A204.1 (cell line): ENCODE measurements around the gene OR51G2.
"Not testable (repeated sequence)": the region's sequence is repeated elsewhere in the genome, so short reads cannot be mapped to it uniquely, and the experiment has no call there.

Experiments used
- FAIRE-seq: peaks from 2 replicates; lab custom pipeline; 2012; peaks lifted over from hg19 to GRCh38; lab: Jason Lieb, UNC

The OR51G2 gene, protein sequence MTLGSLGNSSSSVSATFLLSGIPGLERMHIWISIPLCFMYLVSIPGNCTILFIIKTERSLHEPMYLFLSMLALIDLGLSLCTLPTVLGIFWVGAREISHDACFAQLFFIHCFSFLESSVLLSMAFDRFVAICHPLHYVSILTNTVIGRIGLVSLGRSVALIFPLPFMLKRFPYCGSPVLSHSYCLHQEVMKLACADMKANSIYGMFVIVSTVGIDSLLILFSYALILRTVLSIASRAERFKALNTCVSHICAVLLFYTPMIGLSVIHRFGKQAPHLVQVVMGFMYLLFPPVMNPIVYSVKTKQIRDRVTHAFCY

DNA sequence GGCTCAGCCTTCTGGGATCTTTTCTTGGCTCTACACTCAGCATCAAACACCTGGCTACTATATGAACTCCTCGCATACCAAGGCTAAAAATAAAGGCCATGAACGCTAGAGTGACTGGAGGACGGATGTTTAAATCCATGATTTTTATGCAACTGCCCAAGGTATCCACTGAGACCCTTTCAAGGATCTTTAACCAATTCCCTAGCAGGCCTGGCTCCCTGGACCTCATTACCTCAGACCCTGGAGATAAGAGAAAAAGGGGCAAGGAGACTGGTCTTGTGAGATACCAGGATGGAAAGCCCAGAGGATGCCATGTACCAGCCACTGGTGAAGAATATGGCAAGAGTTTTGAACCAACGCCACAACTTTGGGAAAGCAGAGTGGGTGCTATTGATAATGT is at the start of gene OR51G2:
Gene OR51G2 (minus strand): TSS at position 101 of the 400 bp plus-strand sequence. CDS start 3,687 bp downstream, outside the sequence.
- no peak for FAIRE-seq

DNA sequence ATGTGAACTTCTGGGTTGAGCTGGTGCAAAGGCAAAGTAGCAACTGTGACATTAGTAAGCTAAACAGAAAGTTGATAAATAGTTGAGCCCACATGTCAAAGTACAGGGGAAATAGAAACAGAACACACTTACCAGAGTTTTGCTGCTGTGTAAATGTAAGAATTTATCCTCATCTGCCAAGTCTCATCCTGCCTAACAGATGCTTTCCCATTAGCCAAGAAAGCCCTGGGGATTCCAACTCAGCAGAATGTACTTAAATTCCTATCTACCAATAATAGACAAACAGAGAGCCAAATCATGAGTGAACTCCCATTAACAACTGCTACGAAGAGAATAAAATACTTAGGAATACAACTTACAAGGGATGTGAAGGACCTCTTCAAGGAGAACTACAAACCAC is 43.7 kb upstream of the OR51G2 start:
- no peak for FAIRE-seq

DNA sequence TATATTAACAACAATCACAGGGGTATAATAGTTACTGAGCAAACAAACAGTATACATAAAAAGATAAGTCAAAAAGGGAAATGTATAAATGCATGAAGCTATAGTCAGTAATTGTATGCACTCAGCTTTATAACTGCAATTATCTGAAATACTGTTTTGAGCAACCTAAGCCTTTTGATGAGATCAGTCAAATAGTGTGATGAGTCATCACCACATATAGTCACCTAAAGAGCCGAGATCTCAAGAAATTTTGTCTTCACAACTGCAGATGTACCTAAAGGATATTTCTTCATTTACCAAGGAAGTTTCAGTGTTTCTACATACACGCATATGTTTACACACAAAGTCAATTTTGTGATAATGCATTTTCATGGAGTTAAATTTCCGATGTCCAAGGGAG is 41.7 kb upstream of the OR51G2 start:
- no peak for FAIRE-seq

DNA sequence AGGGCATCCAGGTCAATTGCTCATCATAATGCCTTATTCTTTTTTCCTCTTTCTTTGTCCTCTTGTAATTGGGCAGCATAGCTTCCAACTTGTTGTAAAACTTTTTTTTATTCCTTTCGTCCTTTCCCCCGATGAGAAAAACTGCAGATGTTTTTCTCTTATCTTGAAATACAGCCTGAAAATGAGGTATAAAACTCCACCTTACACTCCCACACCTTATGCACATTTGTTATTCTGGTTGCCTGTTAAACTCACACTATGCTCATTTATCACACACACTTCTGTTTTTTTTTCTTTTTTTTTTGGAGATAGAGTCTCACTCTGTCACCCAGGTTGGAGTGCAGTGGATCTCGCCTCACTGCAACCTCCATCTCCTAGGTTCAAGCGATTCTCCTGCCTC is 38.2 kb upstream of the OR51G2 start:
- FAIRE-seq, result no peak

DNA sequence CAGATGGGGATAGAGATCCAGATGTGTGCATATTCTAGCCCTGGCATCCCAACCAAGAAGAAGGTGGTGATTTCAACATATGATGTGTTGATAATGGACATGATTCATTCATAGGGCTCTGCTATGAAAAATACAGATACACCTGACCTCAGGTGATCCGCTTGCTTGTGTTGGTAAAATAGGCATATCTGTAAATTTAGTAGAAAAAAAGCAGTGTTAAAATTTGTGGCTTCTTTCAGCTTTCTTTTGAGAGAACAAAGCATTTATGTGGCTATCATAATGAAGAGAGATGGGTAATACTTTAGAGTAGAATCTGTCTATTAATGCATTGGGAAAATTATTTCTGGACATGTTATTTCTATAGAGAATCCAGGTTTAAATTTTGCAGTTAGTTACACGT is 36.5 kb upstream of the OR51G2 start, which contains the start of gene OR51A2:
Gene OR51A2 (minus strand): TSS at position 101 of the 400 bp plus-strand sequence. CDS start 0 bp downstream, at position 101.
- not testable (repeated sequence) for FAIRE-seq

DNA sequence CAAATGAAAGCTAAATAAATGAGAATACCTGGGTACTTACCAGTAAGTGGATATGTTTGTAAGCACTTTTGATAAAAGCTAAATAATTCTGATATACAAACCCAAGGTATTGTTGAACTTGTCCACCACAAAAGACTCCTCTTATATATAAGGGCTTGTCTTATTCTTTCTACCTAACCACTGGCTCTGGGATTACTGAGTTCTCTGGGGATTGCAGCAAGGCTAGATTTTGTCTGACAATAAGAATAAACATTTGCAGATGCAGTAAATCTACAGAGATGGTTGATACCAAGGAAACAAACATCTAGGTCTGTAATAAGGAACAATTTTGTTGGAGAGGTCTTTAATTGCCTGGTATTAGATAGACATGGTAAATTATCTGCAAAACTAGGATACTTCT is 28.4 kb upstream of the OR51G2 start, which contains the start of gene OR51A4:
Gene OR51A4 (minus strand): TSS at position 101 of the 400 bp plus-strand sequence. CDS start 505 bp downstream, outside the sequence.
- FAIRE-seq, result no peak

DNA sequence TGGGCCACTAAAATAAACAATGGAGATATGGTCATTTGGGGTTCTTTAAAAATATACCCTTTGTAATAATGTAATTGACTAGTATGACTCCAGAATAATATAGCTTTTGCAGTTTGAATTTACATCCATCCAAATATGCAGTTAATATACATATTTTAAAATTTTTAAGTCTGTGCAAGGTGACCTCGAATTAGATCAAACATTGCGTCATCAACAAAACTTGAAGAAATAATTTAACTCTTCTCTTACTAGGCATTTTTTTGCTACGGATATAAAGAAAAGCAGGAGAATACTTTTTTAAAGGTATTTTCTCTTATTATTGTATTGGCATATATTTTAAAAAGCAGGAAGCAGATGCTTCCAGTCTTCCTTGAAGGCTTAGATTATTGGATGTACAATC is 17.6 kb upstream of the OR51G2 start:
- FAIRE-seq, result no peak

DNA sequence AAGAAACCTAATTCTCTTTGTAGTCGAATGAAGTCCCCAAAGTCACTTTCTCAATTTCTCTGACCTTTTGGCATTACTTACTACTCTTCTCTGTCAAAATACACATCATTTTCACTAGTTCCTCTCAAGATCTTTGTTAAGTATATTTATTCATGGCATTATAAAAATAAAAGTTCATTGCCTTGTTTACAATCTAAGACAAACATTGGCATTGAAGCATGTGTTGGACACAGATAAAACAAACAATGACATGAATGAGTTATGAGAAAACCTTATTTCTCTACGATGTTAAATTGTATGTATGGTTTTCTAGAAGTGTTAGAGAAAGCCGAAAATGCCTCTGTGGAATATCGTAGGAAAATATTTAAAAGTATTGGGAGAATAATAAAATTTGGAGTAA is 13.6 kb upstream of the OR51G2 start:
- FAIRE-seq, result no peak

DNA sequence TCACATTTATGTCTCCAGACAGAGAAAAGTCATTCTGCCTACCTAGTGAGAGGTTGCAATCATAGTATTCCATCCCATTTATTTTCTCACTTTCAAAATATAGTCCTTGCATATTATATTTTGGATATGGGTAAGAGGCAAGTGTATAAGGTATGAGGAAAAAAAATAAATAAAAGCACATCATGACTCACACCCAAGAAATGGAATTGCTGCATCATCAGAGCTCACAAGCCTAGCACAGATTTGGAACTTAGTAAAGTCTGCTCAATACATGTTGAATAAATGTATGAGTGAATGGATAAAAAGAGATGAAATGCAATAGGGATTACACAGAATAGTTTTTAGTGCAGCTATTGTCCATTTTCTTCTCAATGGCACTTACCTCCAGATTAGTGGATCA is 7.5 kb upstream of the OR51G2 start:
- no peak for FAIRE-seq

DNA sequence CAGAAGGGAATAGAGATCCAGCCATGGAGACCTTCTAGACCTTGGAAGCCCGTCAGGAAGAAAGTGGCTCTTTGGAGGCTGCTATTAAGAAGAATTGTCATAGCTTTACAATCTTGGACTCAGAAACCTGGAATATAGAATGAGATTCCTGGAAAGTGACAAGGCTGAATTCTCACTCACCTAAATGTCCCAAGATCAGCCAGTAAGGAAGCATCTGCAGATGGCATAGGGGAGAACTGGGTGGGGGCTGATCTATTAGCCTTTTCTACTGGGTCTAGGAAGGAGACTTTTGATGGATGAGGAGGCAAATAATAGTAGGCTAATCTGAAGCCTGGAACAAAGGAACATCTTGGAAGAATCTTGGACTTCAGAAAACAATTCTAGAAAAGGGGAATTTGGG is 5.1 kb upstream of the OR51G2 start, which contains the start of gene OR51G1:
Gene OR51G1 (minus strand): TSS at position 101 of the 400 bp plus-strand sequence. CDS start 0 bp downstream, at position 101.
- FAIRE-seq, result no peak

DNA sequence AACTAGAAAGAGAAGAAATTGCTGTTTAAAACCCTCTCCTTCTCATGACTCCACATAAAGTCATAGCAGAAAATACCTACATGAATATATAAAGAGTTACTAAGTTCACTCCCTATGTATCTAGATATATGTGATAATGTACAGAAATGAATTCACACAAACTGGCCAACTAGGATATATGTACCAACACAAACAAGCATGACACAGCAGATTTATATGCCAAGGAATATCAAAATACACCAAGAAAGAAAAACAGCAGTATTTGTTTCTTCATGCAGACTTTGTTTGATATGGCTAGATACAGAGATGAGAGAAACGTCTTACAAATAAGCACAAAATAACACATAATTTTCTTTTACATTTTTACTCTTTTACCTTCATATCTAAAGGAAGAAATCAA is 3.2 kb upstream of the OR51G2 start:
- no peak for FAIRE-seq

DNA sequence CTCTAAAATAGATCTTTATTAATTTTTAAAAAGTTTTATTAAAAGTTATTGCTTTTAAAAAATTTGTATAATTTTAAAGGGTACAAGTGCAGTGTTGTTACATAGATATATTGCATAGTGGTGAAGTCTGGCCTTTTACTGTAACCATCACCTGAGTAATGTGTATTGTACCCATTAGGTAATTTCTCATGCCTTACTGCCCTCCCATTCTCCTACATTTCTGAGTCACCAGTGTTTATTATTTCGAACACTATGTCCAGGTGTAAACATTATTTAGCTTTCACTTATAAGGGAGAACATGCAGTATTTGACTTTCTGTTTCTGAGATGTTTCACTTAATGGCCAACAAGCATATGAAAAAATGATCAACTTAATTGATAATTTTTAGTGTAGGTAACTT is 2.6 kb upstream of the OR51G2 start:
- no peak for FAIRE-seq

DNA sequence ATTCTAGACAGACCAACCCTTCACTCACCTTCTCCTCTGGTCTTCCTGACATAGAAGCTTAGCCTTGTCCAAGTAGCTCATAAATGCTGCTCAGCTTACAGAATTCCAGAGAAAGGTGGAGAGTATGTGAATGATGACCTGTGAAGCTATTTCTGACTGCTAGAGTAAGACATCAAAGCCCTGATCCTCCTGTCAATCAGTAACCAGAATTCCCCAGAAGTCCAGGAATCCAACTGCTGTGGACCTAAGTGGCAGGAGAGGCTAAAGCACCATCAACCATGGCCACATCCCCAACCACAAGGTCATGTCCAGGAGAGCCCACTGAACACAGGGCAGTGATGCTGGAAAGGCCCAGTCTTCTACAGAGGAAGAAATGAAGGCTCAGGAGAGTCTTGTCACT is 2.6 kb downstream of the OR51G2 start:
- FAIRE-seq, result no peak

DNA sequence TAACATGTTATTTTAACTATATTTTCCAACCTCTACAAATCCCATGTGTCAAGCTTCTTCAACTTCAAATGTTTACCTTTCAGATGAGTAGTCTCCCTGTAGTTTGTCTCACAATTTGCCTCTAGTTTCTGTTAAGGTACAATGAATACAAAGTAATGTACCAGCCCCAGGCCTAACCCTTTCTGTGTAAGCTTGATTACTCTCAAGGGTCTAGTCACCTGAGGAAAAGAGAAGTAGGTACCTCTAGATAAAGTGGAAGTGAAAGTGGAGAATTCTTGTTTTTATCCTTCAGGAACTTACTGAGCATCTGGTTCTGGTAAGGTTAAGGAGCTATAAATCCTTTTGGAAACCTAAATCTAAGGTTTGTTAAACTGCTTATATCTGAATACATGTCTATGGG is 15.7 kb downstream of the OR51G2 start, which contains the start of gene OR51A7:
Gene OR51A7 (plus strand): TSS at position 300 of the 400 bp plus-strand sequence. CDS start 3,587 bp downstream, outside the sequence.
- FAIRE-seq, result no peak

DNA sequence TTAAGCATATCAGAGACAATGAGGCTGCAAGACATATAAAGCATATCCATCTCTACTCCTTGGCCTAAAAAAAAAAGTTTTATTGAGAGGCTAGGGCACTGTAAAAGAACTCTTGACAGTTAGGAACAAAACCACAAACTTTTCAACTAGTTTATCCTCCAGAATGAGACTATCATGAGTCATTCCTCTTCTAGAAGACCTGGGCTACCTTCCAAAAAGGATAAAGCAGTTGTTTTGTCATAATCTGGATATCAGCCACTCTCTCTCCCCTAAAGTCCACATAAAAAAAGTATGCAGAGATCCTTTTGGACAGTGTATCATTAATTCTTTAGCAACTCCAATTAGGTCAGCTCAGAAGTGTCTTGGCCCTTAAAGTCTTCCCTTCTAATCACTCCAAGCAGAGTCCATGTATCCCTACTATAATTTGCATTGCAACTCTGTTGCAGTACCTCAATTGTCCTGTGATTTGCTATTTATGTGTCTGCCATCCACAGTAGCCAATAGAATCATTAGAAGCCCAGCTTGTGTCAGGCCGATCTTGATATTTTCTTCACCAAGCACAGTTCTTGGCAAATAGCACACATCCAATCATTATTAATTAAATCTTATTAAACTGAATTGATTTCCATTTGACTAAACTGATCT is 27.0 kb downstream of the OR51G2 start:
- no peak for FAIRE-seq

DNA sequence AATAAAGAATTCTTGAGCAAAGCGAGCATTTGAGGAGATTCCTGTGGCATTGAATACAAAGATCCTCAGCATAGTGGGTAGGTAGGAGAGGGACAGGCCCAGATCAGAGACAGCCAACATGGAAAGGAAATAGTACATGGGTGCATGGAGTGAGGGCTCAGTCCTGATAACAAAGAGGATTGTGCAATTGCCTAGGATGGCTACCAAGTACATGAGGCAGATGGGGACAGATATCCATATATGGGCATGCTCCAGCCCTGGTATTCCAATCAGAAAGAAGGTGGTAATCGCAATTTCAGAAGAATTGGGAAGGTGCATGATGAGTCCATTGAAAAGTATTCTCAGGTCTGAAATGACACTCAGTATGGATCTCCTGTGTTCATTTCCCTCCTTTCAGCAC is 28.9 kb downstream of the OR51G2 start:
- FAIRE-seq, result no peak

DNA sequence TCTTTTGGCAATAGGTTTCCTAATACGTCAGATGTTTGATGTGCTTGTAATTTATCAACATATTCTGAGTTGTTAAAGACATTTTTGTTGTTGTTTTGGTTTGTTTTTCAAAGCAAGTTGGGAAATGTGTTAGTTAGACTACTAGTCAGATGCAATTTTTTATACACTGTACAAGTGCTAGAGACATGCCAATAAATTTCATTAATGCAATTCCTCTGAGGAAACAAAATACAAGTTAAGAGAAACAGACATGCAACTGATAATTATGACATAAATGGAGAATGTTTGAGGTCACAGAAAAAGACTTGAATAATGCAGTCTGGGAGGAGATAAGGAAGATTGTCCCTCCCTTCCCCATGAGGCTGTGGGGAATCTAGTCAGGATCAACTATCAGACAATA is 31.6 kb downstream of the OR51G2 start:
- FAIRE-seq, result no peak

DNA sequence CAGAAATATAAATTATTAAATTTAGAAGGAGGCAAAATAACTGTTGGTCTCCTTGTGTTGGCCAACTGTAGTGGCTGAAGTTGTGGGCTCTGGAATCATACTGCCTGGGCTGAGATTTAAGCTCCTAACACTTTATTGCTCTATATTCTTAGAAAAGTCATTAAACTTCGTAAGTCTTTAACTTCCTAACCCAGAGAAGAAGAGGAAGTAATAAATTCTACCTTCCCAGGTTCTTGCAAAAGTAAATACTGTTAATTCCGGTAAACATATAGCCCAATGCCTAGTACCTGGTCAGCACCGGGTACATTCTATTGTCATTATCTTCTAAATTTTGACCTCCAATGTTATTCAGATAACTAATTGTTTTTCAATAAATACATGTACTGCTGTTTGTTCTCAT is 33.0 kb downstream of the OR51G2 start:
- no peak for FAIRE-seq

DNA sequence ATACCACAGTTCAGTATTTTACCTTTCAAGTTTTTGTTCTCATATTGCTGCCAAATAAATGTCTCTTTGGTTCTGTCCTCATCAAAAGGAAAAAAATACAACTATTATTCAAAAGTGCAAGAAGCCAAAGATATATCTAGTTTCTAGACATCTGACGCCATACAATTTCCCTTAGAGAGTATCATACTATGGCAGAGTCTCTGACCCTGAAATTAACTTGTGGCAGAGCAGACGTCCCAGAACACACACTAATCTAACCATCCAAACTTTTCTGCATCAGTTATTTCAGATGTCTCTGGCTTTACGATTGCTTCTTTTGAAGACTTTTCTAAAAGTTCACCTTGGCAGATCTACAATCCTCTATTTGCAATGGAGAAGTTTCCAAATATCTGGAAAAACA is 34.8 kb downstream of the OR51G2 start:
- no peak for FAIRE-seq

DNA sequence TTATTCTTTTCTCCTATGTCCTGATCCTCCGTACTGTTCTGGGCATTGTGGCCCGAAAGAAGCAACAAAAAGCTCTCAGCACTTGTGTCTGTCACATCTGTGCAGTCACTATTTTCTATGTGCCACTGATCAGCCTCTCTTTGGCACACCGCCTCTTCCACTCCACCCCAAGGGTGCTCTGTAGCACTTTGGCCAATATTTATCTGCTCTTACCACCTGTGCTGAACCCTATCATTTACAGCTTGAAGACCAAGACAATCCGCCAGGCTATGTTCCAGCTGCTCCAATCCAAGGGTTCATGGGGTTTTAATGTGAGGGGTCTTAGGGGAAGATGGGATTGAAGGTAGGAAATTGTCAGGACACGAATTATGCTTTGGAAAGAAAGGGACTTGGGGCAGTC is 36.6 kb downstream of the OR51G2 start:
- no peak for FAIRE-seq

DNA sequence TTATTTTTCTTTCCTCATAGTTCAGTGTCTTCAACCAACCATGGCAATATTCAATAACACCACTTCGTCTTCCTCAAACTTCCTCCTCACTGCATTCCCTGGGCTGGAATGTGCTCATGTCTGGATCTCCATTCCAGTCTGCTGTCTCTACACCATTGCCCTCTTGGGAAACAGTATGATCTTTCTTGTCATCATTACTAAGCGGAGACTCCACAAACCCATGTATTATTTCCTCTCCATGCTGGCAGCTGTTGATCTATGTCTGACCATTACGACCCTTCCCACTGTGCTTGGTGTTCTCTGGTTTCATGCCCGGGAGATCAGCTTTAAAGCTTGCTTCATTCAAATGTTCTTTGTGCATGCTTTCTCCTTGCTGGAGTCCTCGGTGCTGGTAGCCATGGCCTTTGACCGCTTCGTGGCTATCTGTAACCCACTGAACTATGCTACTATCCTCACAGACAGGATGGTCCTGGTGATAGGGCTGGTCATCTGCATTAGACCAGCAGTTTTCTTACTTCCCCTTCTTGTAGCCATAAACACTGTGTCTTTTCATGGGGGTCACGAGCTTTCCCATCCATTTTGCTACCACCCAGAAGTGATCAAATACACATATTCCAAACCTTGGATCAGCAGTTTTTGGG is 37.2 kb downstream of the OR51G2 start, which contains the start of gene OR51T1:
Gene OR51T1 (plus strand): TSS at position 41 of the 641 bp plus-strand sequence. CDS start 0 bp downstream, at position 41.
- no peak for FAIRE-seq

DNA sequence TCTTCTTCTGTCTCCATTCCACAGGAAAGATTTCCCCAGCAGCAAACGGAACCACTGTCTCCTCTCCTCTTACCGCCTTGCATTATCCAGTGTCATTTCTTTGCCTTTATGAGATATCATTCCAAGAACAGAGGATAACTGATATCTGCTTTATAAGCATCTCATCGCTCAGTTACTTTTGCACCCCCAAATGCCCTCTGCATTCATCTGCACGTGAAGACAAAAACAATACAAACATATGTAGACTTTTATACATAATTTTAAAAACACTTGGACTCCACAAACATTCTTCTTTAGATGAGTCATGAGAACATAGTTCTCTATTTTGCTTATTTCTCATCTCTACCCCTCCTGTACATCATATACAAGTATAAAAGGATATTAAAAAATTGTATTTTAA is 38.0 kb downstream of the OR51G2 start:
- FAIRE-seq, result no peak

DNA sequence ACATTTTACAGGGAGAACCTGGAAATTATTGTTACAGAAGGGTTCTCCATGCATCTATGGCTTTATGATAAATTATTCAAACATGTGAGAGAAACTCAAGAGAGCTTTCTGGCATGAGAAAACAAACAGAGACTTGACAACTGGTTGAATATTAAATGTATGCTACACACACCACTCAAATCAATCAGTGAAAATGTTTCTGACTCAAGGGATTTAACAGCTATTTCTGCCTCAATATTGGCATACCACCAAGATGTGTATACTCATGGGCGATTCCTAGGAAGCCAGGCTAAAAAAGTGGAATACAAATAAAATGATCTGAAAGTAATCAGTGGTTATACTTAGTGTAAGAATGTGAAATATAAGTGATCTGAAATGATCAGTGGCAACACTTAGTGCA is 53.3 kb downstream of the OR51G2 start:
- FAIRE-seq, result no peak
